ENCODE measurements around the gene GNAO1. TPM values are rescaled to one million over a fixed set of nuclear protein-coding genes. Genes with fewer than 3 reads are reported as not detected.

The GNAO1 gene
- 15.4 TPM for total RNA-seq
- long read RNA-seq, partial matches to known transcripts, result 2 of 10 reads
- long read RNA-seq, other reads (novel, unspliced or antisense), result 3 of 10 reads

- intact Hi-C loops (cut with micrococcal nuclease), result no loop called here
- Histone ChIP-seq H3K4me3 (peak within 1 kb of the TSS; percentile 86), H3K36me3 (no peaks in the 10 kb centered on the region), H3K4me1 (peaks cover 53% of the 10 kb centered on the region), H3K9me3 (replicated peaks) (no peaks in the 10 kb centered on the region), H3K27ac (replicated peaks) (peak within 1 kb of the TSS; percentile 92), H3K27me3 (ENCODE audit: low read depth) (peaks cover 41% of the 10 kb centered on the region)
- peak; percentile 9 for TF ChIP-seq CTCF (IDR thresholded peaks at IDR 0.05; ENCODE audit: borderline replicate concordance)
- peak; percentile 81 for DNase-seq
Observed at GRCh38 chr16:56191156-56191815, at the start of gene GNAO1. Gene GNAO1, plus strand, starts transcription at chr16:56191489. Its CDS starts 747 bp downstream, at chr16:56192236.

DNA sequence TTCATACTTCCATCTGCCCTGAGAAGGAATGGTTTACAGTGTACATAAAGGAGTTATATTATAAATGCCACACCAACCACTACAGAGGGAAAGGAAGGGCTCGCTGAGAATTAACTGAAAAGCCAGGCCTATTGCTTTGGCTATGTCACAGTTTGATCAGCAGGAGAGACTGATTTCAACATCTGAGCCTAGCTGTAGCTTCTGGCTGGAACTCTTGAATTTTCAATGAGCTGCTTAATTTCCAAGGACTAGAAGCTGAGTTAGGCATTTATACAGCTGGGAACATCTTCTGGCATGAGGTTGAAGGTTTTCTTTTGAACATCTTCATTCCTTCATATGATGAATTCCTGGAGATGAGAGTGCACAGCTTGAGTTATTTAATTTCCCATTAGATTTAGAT, 47.6 kb upstream of the GNAO1 start:
- Histone ChIP-seq H3K9me3 (replicated peaks) (no peaks in the 10 kb centered on the region), H3K4me1 (no peaks in the 10 kb centered on the region), H3K4me3 (no peak overlapping the region), H3K27me3 (ENCODE audit: low read depth) (no peaks in the 10 kb centered on the region), H3K27ac (replicated peaks) (no peak overlapping the region), H3K36me3 (no peaks in the 10 kb centered on the region)
- intact Hi-C loops (cut with micrococcal nuclease), result no loop called here
- DNase-seq, result no peak
- TF ChIP-seq CTCF (IDR thresholded peaks at IDR 0.05; ENCODE audit: borderline replicate concordance), result no peak

GRCh38 chr16:56145369-56145768, 45.9 kb upstream of the GNAO1 start:
- no peaks in the 10 kb centered on the region for H3K4me1 ChIP-seq
- H3K36me3 ChIP-seq, result no peaks in the 10 kb centered on the region
- no peak overlapping the region for H3K4me3 ChIP-seq
- H3K9me3 ChIP-seq (replicated peaks), result no peaks in the 10 kb centered on the region
- no peak for TF ChIP-seq CTCF (IDR thresholded peaks at IDR 0.05; ENCODE audit: borderline replicate concordance)
- no peak overlapping the region for H3K27ac ChIP-seq (replicated peaks)
- DNase-seq, result no peak
- H3K27me3 ChIP-seq (ENCODE audit: low read depth), result no peaks in the 10 kb centered on the region
- intact Hi-C loops (cut with micrococcal nuclease), result no loop called here

- H3K4me3 ChIP-seq, result no peak overlapping the region
- no peaks in the 10 kb centered on the region for H3K36me3 ChIP-seq
- no peak for TF ChIP-seq CTCF (IDR thresholded peaks at IDR 0.05; ENCODE audit: borderline replicate concordance)
- no peaks in the 10 kb centered on the region for H3K27me3 ChIP-seq (ENCODE audit: low read depth)
- no peaks in the 10 kb centered on the region for H3K4me1 ChIP-seq
- intact Hi-C loops (cut with micrococcal nuclease), result no loop called here
- DNase-seq, result no peak
- peaks cover 5% of the 10 kb centered on the region for H3K9me3 ChIP-seq (replicated peaks)
- no peak overlapping the region for H3K27ac ChIP-seq (replicated peaks)
Observed at GRCh38 chr16:56151621-56152020, 39.7 kb upstream of the GNAO1 start.

- TF ChIP-seq CTCF (IDR thresholded peaks at IDR 0.05; ENCODE audit: borderline replicate concordance), result no peak
- no peaks in the 10 kb centered on the region for H3K36me3 ChIP-seq
- no peaks in the 10 kb centered on the region for H3K9me3 ChIP-seq (replicated peaks)
- intact Hi-C loops (cut with micrococcal nuclease), result no loop called here
- H3K27ac ChIP-seq (replicated peaks), result peak overlapping the region; percentile 67
- peaks cover 27% of the 10 kb centered on the region for H3K4me1 ChIP-seq
- no peak overlapping the region for H3K4me3 ChIP-seq
- no peak for DNase-seq
- H3K27me3 ChIP-seq (ENCODE audit: low read depth), result no peaks in the 10 kb centered on the region
Observed at GRCh38 chr16:56161658-56162057, 29.6 kb upstream of the GNAO1 start.

Data from left ventricle myocardium inferior (tissue), 1 donor.